ENCODE results near the gene SCAPER. TPM values are rescaled to one million over a fixed set of nuclear protein-coding genes. Genes with fewer than 3 reads are reported as not detected.
"Not testable (repeated sequence)": the region's sequence is repeated elsewhere in the genome, so short reads cannot be mapped to it uniquely, and the experiment has no call there.

The SCAPER gene
- polyA plus RNA-seq, 1 donor from 2014 or later: 77.1 TPM

- H4K20me1 ChIP-seq (ENCODE audit: insufficient read depth): no peaks in the 10 kb centered on the region
- H3K27ac ChIP-seq (ENCODE audit: low read length): no peak overlapping the region
- peaks cover 3% of the 10 kb centered on the region for H3K9me3 ChIP-seq (ENCODE audit: low read length)
- H3K79me2 ChIP-seq (replicated peaks; ENCODE audit: insufficient read depth, low read length): no peaks in the 10 kb centered on the region
- no peaks in the 10 kb centered on the region for H3F3A ChIP-seq (ENCODE audit: insufficient read depth, low read length, poor library complexity, severe bottlenecking)
- H3K9me2 ChIP-seq (ENCODE audit: insufficient read depth, low read length): no peaks in the 10 kb centered on the region
- H3K9ac ChIP-seq (ENCODE audit: low read length): no peak overlapping the region
- peaks cover 15% of the 10 kb centered on the region for H3K36me3 ChIP-seq (ENCODE audit: insufficient read depth, low read length)
- no peak overlapping the region for H3K4me2 ChIP-seq (ENCODE audit: low read length)
- no peak overlapping the region for H3K4me3 ChIP-seq (ENCODE audit: low read length)
- no peaks in the 10 kb centered on the region for H3K27me3 ChIP-seq (ENCODE audit: insufficient read depth, low read depth, low read length)
- no peak overlapping the region for H2AFZ ChIP-seq (ENCODE audit: low read depth, low read length)
- no peak for TF ChIP-seq TAF1 (IDR thresholded peaks at IDR 0.05; ENCODE audit: low read depth)
- no peak for TF ChIP-seq POLR2AphosphoS5 (IDR thresholded peaks at IDR 0.05)
- no peak for TF ChIP-seq EP300 (conservative IDR thresholded peaks at IDR 0.05; ENCODE audit: poor library complexity, severe bottlenecking)
- TF ChIP-seq, protein P1, sequence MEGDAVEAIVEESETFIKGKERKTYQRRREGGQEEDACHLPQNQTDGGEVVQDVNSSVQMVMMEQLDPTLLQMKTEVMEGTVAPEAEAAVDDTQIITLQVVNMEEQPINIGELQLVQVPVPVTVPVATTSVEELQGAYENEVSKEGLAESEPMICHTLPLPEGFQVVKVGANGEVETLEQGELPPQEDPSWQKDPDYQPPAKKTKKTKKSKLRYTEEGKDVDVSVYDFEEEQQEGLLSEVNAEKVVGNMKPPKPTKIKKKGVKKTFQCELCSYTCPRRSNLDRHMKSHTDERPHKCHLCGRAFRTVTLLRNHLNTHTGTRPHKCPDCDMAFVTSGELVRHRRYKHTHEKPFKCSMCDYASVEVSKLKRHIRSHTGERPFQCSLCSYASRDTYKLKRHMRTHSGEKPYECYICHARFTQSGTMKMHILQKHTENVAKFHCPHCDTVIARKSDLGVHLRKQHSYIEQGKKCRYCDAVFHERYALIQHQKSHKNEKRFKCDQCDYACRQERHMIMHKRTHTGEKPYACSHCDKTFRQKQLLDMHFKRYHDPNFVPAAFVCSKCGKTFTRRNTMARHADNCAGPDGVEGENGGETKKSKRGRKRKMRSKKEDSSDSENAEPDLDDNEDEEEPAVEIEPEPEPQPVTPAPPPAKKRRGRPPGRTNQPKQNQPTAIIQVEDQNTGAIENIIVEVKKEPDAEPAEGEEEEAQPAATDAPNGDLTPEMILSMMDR (IDR thresholded peaks at IDR 0.05; ENCODE audit: poor library complexity, severe bottlenecking): no peak
- TF ChIP-seq MXI1 (conservative IDR thresholded peaks at IDR 0.05; ENCODE audit: poor library complexity, severe bottlenecking): no peak
- TF ChIP-seq SMC3 (conservative IDR thresholded peaks at IDR 0.05; ENCODE audit: poor library complexity): no peak
- no peak for TF ChIP-seq REST (IDR thresholded peaks at IDR 0.05; ENCODE audit: borderline replicate concordance)
- no peak for TF ChIP-seq RAD21 (conservative IDR thresholded peaks at IDR 0.05)
- TF ChIP-seq EZH2 (IDR thresholded peaks at IDR 0.05; ENCODE audit: borderline replicate concordance, insufficient read depth, low read length, poor library complexity, severe bottlenecking): no peak
Measured at GRCh38 chr15:76752549-76752948, 152.6 kb downstream of the SCAPER start.

GRCh38 chr15:76737573-76737972 is 167.6 kb downstream of the SCAPER start:
- Histone ChIP-seq H3K27me3 (ENCODE audit: insufficient read depth, low read depth, low read length) (no peaks in the 10 kb centered on the region), H3K79me2 (replicated peaks; ENCODE audit: insufficient read depth, low read length) (no peaks in the 10 kb centered on the region), H3K9me2 (ENCODE audit: insufficient read depth, low read length) (no peaks in the 10 kb centered on the region), H3K9me3 (ENCODE audit: low read length) (no peaks in the 10 kb centered on the region), H3K27ac (ENCODE audit: low read length) (no peak overlapping the region), H2AFZ (ENCODE audit: low read depth, low read length) (no peak overlapping the region), H3K4me3 (ENCODE audit: low read length) (no peak overlapping the region), H3F3A (ENCODE audit: insufficient read depth, low read length, poor library complexity, severe bottlenecking) (no peaks in the 10 kb centered on the region), H3K9ac (ENCODE audit: low read length) (no peak overlapping the region), H3K4me2 (ENCODE audit: low read length) (no peak overlapping the region), H3K36me3 (ENCODE audit: insufficient read depth, low read length) (peaks cover 8% of the 10 kb centered on the region), H4K20me1 (ENCODE audit: insufficient read depth) (no peaks in the 10 kb centered on the region)
- TF ChIP-seq MXI1 (conservative IDR thresholded peaks at IDR 0.05; ENCODE audit: poor library complexity, severe bottlenecking): no peak
- TF ChIP-seq, protein P1 (IDR thresholded peaks at IDR 0.05; ENCODE audit: poor library complexity, severe bottlenecking): no peak
- TF ChIP-seq RAD21 (conservative IDR thresholded peaks at IDR 0.05): no peak
- TF ChIP-seq EZH2 (IDR thresholded peaks at IDR 0.05; ENCODE audit: borderline replicate concordance, insufficient read depth, low read length, poor library complexity, severe bottlenecking): no peak
- TF ChIP-seq EP300 (conservative IDR thresholded peaks at IDR 0.05; ENCODE audit: poor library complexity, severe bottlenecking): no peak
- TF ChIP-seq TAF1 (IDR thresholded peaks at IDR 0.05; ENCODE audit: low read depth): no peak
- TF ChIP-seq SMC3 (conservative IDR thresholded peaks at IDR 0.05; ENCODE audit: poor library complexity): no peak
- TF ChIP-seq REST (IDR thresholded peaks at IDR 0.05; ENCODE audit: borderline replicate concordance): no peak
- TF ChIP-seq POLR2AphosphoS5 (IDR thresholded peaks at IDR 0.05): no peak

DNA sequence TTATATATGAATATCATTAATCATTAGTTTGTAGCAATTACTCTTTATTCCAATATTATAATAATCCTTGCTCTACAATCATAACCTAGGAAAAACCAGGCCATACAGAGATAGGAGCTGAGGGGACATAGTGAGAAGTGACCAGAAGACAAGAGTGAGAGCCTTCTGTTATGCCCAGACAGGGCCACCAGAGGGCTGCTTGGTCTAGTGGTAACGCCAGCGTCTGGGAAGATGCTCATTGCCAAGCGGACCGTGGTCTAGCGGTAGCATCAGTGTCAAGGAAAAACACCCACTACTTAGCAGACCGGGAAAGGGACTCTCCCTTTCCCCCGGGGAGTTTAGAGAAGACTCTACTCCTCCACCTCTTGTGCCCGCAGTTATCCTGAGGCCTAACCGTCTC is 172.8 kb downstream of the SCAPER start:
- not testable (repeated sequence) for H3K79me2 ChIP-seq (replicated peaks; ENCODE audit: insufficient read depth, low read length)

More for the DNA sequence above, 172.8 kb downstream of the SCAPER start:
- not testable (repeated sequence) for H3K27me3 ChIP-seq (ENCODE audit: insufficient read depth, low read depth, low read length); H3K4me3 ChIP-seq (ENCODE audit: low read length); H3K9ac ChIP-seq (ENCODE audit: low read length); H3K9me3 ChIP-seq (ENCODE audit: low read length); H3F3A ChIP-seq (ENCODE audit: insufficient read depth, low read length, poor library complexity, severe bottlenecking); H4K20me1 ChIP-seq (ENCODE audit: insufficient read depth); H3K27ac ChIP-seq (ENCODE audit: low read length); H3K36me3 ChIP-seq (ENCODE audit: insufficient read depth, low read length); H3K9me2 ChIP-seq (ENCODE audit: insufficient read depth, low read length); H3K4me2 ChIP-seq (ENCODE audit: low read length); H2AFZ ChIP-seq (ENCODE audit: low read depth, low read length)
